ENCODE results near the gene ORC6. TPM values are rescaled to one million over a fixed set of nuclear protein-coding genes. Genes with fewer than 3 reads are reported as not detected.

Gene ORC6
- polyA plus RNA-seq, 1 donor (not counting 4 experiments of a cell fraction or from before 2014, with no cell fraction given), result 21.9 TPM

GRCh38 chr16:46713634-46714033 is 24.2 kb downstream of the ORC6 start:
- FAIRE-seq (no peak), DNase-seq (ENCODE audit: low read depth, low spot score) (no peak)
- Histone ChIP-seq H3K4me1 (ENCODE audit: control insufficient read depth, extremely low read depth, insufficient read depth, low read length) (no peaks in the 10 kb centered on the region), H3K4me3 (ENCODE audit: control insufficient read depth in 2 of 3, extremely low read depth in 1 of 3, insufficient read depth in 2 of 3, low read depth in 1 of 3, low read length in 3 of 3) (no peak overlapping the region), H3K4me2 (ENCODE audit: control insufficient read depth, extremely low read depth, insufficient read depth, low read depth, low read length) (no peak overlapping the region), H3K27me3 (ENCODE audit: control insufficient read depth, extremely low read depth, insufficient read depth, low read length) (no peaks in the 10 kb centered on the region), H3K27ac (ENCODE audit: control insufficient read depth, insufficient read depth, low read length) (no peak overlapping the region), H3K9ac (ENCODE audit: control insufficient read depth, extremely low read depth, insufficient read depth, low read length) (no peak overlapping the region), H4K20me1 (ENCODE audit: control insufficient read depth, extremely low read depth, insufficient read depth, low read length) (no peaks in the 10 kb centered on the region), H3K36me3 (ENCODE audit: control insufficient read depth in 2 of 2, extremely low read depth in 1 of 2, insufficient read depth in 2 of 2, low read length in 2 of 2) (no peaks in the 10 kb centered on the region), H3K79me2 (ENCODE audit: control insufficient read depth, insufficient read depth, low read length) (no peaks in the 10 kb centered on the region), H3K9me1 (ENCODE audit: control insufficient read depth, extremely low read depth, insufficient read depth, low read length) (no peaks in the 10 kb centered on the region), H2AFZ (ENCODE audit: control insufficient read depth, low read length) (no peak overlapping the region), H3K9me3 (ENCODE audit: control insufficient read depth, low read depth, low read length) (no peaks in the 10 kb centered on the region)
- TF ChIP-seq EZH2 (IDR thresholded peaks at IDR 0.05; ENCODE audit: low read length), result no peak
- TF ChIP-seq, protein P1, sequence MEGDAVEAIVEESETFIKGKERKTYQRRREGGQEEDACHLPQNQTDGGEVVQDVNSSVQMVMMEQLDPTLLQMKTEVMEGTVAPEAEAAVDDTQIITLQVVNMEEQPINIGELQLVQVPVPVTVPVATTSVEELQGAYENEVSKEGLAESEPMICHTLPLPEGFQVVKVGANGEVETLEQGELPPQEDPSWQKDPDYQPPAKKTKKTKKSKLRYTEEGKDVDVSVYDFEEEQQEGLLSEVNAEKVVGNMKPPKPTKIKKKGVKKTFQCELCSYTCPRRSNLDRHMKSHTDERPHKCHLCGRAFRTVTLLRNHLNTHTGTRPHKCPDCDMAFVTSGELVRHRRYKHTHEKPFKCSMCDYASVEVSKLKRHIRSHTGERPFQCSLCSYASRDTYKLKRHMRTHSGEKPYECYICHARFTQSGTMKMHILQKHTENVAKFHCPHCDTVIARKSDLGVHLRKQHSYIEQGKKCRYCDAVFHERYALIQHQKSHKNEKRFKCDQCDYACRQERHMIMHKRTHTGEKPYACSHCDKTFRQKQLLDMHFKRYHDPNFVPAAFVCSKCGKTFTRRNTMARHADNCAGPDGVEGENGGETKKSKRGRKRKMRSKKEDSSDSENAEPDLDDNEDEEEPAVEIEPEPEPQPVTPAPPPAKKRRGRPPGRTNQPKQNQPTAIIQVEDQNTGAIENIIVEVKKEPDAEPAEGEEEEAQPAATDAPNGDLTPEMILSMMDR (optimal IDR thresholded peaks at IDR 0.05 in 1 of 3, IDR thresholded peaks at IDR 0.05 in 1 of 3, conservative IDR thresholded peaks at IDR 0.05 in 1 of 3; ENCODE audit: extremely low read depth in 1 of 3, insufficient read depth in 2 of 3, low read length in 3 of 3), result no peak
- dilution Hi-C loops (cut with MboI; ENCODE audit: extremely low pct_ligation_motif_present, low sequenced_read_pairs), result no loop called here

DNA sequence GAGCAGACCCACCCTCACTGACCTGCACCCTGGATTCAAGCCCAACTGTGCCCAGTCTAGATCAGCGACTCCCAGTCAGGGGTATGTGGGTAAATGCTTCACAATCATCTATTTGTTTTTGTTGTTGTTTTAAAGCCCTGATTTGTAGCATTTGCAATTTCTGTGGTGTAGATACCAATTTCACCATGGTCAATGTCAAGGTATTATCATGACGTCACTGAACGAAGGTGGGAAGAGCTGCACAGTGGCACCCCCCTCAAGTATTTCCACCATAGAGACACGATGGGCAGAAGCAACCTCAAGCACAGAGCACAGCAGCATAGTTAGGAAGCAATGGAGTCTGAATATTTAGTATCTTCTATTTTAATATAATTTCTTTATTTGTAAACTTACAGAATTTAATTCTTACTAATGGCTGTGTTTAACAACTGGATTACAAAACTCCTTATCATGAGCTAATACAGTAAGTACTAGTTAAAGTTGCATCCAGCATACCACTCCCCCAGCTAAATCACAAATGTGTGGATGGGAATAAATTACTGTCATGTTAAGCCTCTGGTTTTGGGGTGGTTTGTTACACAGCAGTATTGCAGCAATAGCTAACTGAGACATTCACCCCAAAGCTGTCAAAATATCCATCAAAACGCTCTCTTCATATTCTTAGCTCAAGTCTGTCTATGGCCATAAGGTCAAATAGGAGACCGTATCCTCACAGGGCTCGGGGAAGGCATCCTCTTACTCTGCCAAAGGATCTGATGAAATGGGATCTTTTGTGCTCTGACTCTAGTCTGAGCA is 25.5 kb downstream of the ORC6 start:
- dilution Hi-C loops (cut with MboI; ENCODE audit: extremely low pct_ligation_motif_present, low sequenced_read_pairs), result no loop called here
- H3K36me3 ChIP-seq (ENCODE audit: control insufficient read depth in 2 of 2, extremely low read depth in 1 of 2, insufficient read depth in 2 of 2, low read length in 2 of 2), result no peaks in the 10 kb centered on the region
- no peak for FAIRE-seq
- no peak overlapping the region for H3K27ac ChIP-seq (ENCODE audit: control insufficient read depth, insufficient read depth, low read length)
- H3K4me1 ChIP-seq (ENCODE audit: control insufficient read depth, extremely low read depth, insufficient read depth, low read length), result no peaks in the 10 kb centered on the region
- H3K4me2 ChIP-seq (ENCODE audit: control insufficient read depth, extremely low read depth, insufficient read depth, low read depth, low read length), result no peak overlapping the region
- H3K4me3 ChIP-seq (ENCODE audit: control insufficient read depth in 2 of 3, extremely low read depth in 1 of 3, insufficient read depth in 2 of 3, low read depth in 1 of 3, low read length in 3 of 3), result no peak overlapping the region
- no peaks in the 10 kb centered on the region for H3K79me2 ChIP-seq (ENCODE audit: control insufficient read depth, insufficient read depth, low read length)
- no peaks in the 10 kb centered on the region for H3K9me3 ChIP-seq (ENCODE audit: control insufficient read depth, low read depth, low read length)
- no peak for DNase-seq (ENCODE audit: low read depth, low spot score)
- H2AFZ ChIP-seq (ENCODE audit: control insufficient read depth, low read length), result no peak overlapping the region
- no peaks in the 10 kb centered on the region for H4K20me1 ChIP-seq (ENCODE audit: control insufficient read depth, extremely low read depth, insufficient read depth, low read length)
- no peaks in the 10 kb centered on the region for H3K9me1 ChIP-seq (ENCODE audit: control insufficient read depth, extremely low read depth, insufficient read depth, low read length)
- TF ChIP-seq EZH2 (IDR thresholded peaks at IDR 0.05; ENCODE audit: low read length), result no peak
- TF ChIP-seq, protein P1 (optimal IDR thresholded peaks at IDR 0.05 in 1 of 3, IDR thresholded peaks at IDR 0.05 in 1 of 3, conservative IDR thresholded peaks at IDR 0.05 in 1 of 3; ENCODE audit: extremely low read depth in 1 of 3, insufficient read depth in 2 of 3, low read length in 3 of 3), result no peak
- H3K9ac ChIP-seq (ENCODE audit: control insufficient read depth, extremely low read depth, insufficient read depth, low read length), result no peak overlapping the region
- H3K27me3 ChIP-seq (ENCODE audit: control insufficient read depth, extremely low read depth, insufficient read depth, low read length), result no peaks in the 10 kb centered on the region
